Heart right ventricle (tissue), 16 donors: ENCODE data around the gene HFE. TPM values are rescaled to one million over a fixed set of nuclear protein-coding genes. Genes with fewer than 3 reads are reported as not detected.

Source experiments
- ATAC-seq, 8 donors: fragments of 200-7000 bp; cut with Tn5 transposase; one replicate each; pipeline ENCODE4 v1.9.1; 2020; ENCODE audit warnings: mild to moderate bottlenecking in 8 of 8, moderate library complexity in 8 of 8, moderate number of reproducible peaks in 1 of 8
- DNase-seq, 2 donors: peaks; one replicate each; pipeline ENCODE4 v3.0.0-alpha.2; 2020
- H3K27ac ChIP-seq, 10 donors: fragments of 200-600 bp; sonication (generic) in 2 of 10; one replicate each; pipeline versions ENCODE4 v1.5.0 to v1.8.0; 2020 to 2022; ENCODE audit warnings: mild to moderate bottlenecking in 3 of 10
- H3K27me3 ChIP-seq, 7 donors: fragments of 200-600 bp; one replicate each; pipeline ENCODE4 v1.8.0; 2021 to 2022; ENCODE audit warnings: mild to moderate bottlenecking in 2 of 7
- H3K36me3 ChIP-seq, 9 donors: fragments of 200-600 bp; sonication (generic) in 1 of 9; one replicate each; pipeline versions ENCODE4 v1.5.0 to v1.8.0; 2020 to 2022; ENCODE audit warnings: mild to moderate bottlenecking in 2 of 9
- H3K4me1 ChIP-seq, 9 donors: fragments of 200-600 bp; sonication (generic) in 1 of 9; one replicate each; pipeline versions ENCODE4 v1.5.0 to v1.8.0; 2020 to 2022; ENCODE audit warnings: mild to moderate bottlenecking in 4 of 9
- H3K4me3 ChIP-seq, 10 donors: fragments of 200-600 bp; sonication (generic) in 2 of 10; one replicate each; pipeline versions ENCODE4 v1.5.0 to v1.8.0; 2020 to 2022; ENCODE audit warnings: mild to moderate bottlenecking in 7 of 10, moderate library complexity in 2 of 10
- H3K9me3 ChIP-seq, 11 donors: fragments of 200-600 bp in 10 of 11; sonication (generic) in 2 of 11; one replicate each; pipeline versions ENCODE4 v1.5.0 to v1.8.0; 2013 to 2022; ENCODE audit warnings: mild to moderate bottlenecking in 2 of 11, control low read depth in 1 of 11, moderate library complexity in 1 of 11
- CTCF ChIP-seq, 9 donors: fragments of 200-600 bp; sonication (generic) in 2 of 9; IDR thresholded peaks; one replicate each; pipeline versions ENCODE4 v1.5.0 to v1.8.0; 2021 to 2022; ENCODE audit warnings: antibody characterized with exemption in 9 of 9, mild to moderate bottlenecking in 5 of 9, moderate library complexity in 1 of 9
- WGBS, 2 donors: extraction: QIAGEN DNeasy Blood & Tissue Kit; methylation state at CpG; one replicate each; pipeline ENCODE4 v1.1.7; 2013; ENCODE audit warnings: inconsistent platforms in 1 of 2; 5-methylcytosine and 5-hydroxymethylcytosine counted together
- intact Hi-C, 10 donors: fragments of 100-400 bp; cut with DNase I; formaldehyde crosslinking; loops; one replicate each; pipeline versions ENCODE4 v1.11.1 to v1.14.2; 2022
- polyA plus RNA-seq, 2 donors: library from polyadenylated mRNA; stranded (reverse); fragments of 200-250 nt; gene quantifications; one replicate each; pipeline ENCODE4 v1.2.3, GENCODE V29; 2013
- total RNA-seq, 10 donors: library from RNA; stranded (reverse); fragmentation: NEBNext Ultra II Directional in 3 of 10; extraction: Animal tissue kit (Norgen Biotek cat#: 25700) in 3 of 10; gene quantifications; one replicate each; pipeline versions ENCODE4 v1.2.1 to v1.2.4, GENCODE V29; 2021 to 2023
- donor health status: Arrhythmogenic right ventricular cardiomyopathy.
- donor health status: ischemic (EF 13 %, LVEDD 7.1; RV severe dilation, severe dysfunction).
- donor health status: healthy with polysubstance abuse.
- donor health status: DM: no; HTN: yes; CAD: no.
- donor health status: DM: no; HTN: no; CAD: no.
- donor health status: ischemic (EF 25% LVEDD 6.9; RV normal size, moderate dysfunction).
- donor health status: ischemic (EF 25% LVEDD 5.7; RV mildly dilated, moderate dysfunction).
- donor health status: healthy.
- donor health status: DM: yes; HTN: yes; CAD: no.
- donor health status: Ischemic cardiomyopathy.
- donor health status: ischemic (EF 35%, LVEDD 5.7; RV mildly dilated, moderate dysfunction).
- donor health status: nonischemic (EF 11% LVEDD 7.7; RV severe dilation, severe dysfunction).
- donor health status: DM: yes; HTN: yes; CAD: no.
- donor health status: PGD.
- donor health status: ischemic (EF 29% LVEDD 5.4; RV normal size, mild dysfunction).
- donor health status: nonischemic (EF 23%, LVEDD 6.1; RV moderate dilation, normal function).

Gene HFE
- total and polyA plus RNA-seq, 12 donors, result 1.4 to 7.7 (median 3.9) TPM

GRCh38 chr6:26122793-26123674 is 35.8 kb downstream of the HFE start:
- Histone ChIP-seq H3K27me3 (no peaks in the 10 kb centered on the region), H3K4me1 (peaks cover 0 to 26% (median 21%) of the 10 kb centered on the region in 9 donors), H3K27ac (peak overlapping the region; percentile 89 to 98 (median 96)), H3K9me3 (no peaks in the 10 kb centered on the region), H3K4me3 (peak overlapping the region; percentile 65 to 95 (median 83)), H3K36me3 (peaks cover 0 to 15% (median 4%) of the 10 kb centered on the region in 9 donors)
- WGBS, 2 donors, result 1% methylated on average over 38 of the region's 38 CpGs
- ATAC-seq, result peak; percentile 87 to 93 (median 90)
- DNase-seq, result peak; percentile 80 to 99
- TF ChIP-seq CTCF (IDR thresholded peaks at IDR 0.05), result no peak
- intact Hi-C loops, result loop anchor here in 7 of 10 donors (1.0 to 10.0 kb wide), 14 partner anchors 18 to 1352 kb away; partner anchors contain the start of gene ZNF184 (in 1 of the 7)

GRCh38 chr6:26123675-26123946 is 36.4 kb downstream of the HFE start:
- Histone ChIP-seq H3K36me3 (peaks cover 0 to 20% (median 8%) of the 10 kb centered on the region in 9 donors), H3K27me3 (no peaks in the 10 kb centered on the region), H3K27ac (peak overlapping the region; percentile 89 to 98 (median 96)), H3K9me3 (no peaks in the 10 kb centered on the region), H3K4me3 (peak overlapping the region; percentile 65 to 95 (median 83)), H3K4me1 (peaks cover 0 to 32% (median 25%) of the 10 kb centered on the region in 9 donors)
- ATAC-seq (no peak), DNase-seq (peak in 1 of 2 donors; percentile 59)
- intact Hi-C loops, result loop anchor here in 7 of 10 donors (1.0 to 10.0 kb wide), 13 partner anchors 19 to 1351 kb away; partner anchors contain the start of gene ZNF184 (in 1 of the 7)
- WGBS, 2 donors, result 0 to 1% methylated on average over 16 of the region's 16 CpGs
- TF ChIP-seq CTCF (IDR thresholded peaks at IDR 0.05), result no peak

GRCh38 chr6:26123947-26124780 is 36.9 kb downstream of the HFE start:
- intact Hi-C loops, result loop anchor here in 7 of 10 donors (1.0 to 10.0 kb wide), 15 partner anchors 19 to 1351 kb away; partner anchors contain the start of gene ZNF184 (in 1 of the 7)
- TF ChIP-seq CTCF (IDR thresholded peaks at IDR 0.05), result no peak
- H3K27ac ChIP-seq, result peak overlapping the region; percentile 89 to 98 (median 96)
- H3K9me3 ChIP-seq, result no peaks in the 10 kb centered on the region
- 0% methylated on average over 45 of the region's 45 CpGs for whole genome bisulfite sequencing, 2 donors
- H3K4me3 ChIP-seq, result peak overlapping the region; percentile 65 to 95 (median 83)
- no peaks in the 10 kb centered on the region for H3K27me3 ChIP-seq
- DNase-seq (peak; percentile 57 to 92), ATAC-seq (peak; percentile 90 to 95 (median 94))
- peaks cover 0 to 26% (median 8%) of the 10 kb centered on the region in 9 donors for H3K36me3 ChIP-seq
- peaks cover 0 to 37% (median 30%) of the 10 kb centered on the region in 9 donors for H3K4me1 ChIP-seq
